Stimulated activated CD4-positive, alpha-beta T cell treated with anti-CD3 and anti-CD28 coated beads, Interleukin-1b, Interleukin-23, amount 100 ng/mL, for 1 hour (primary cell): ENCODE data around the gene RNPEPL1.

Source experiments
- DNase-seq, 2 donors: peaks; one replicate each; pipeline ENCODE4 v3.0.0-alpha.2; 2020; ENCODE audit warnings: low read depth in 2 of 2

The RNPEPL1 gene

GRCh38 chr2:240626531-240627300 is 58.4 kb downstream of the RNPEPL1 start:
- DNase-seq, result no peak

GRCh38 chr2:240627736-240628506 is 59.6 kb downstream of the RNPEPL1 start:
- DNase-seq, result no peak

- no peak for DNase-seq
Measured at GRCh38 chr2:240628507-240628807, 60.2 kb downstream of the RNPEPL1 start.

- DNase-seq, result no peak
Measured at GRCh38 chr2:240628808-240629618, 60.7 kb downstream of the RNPEPL1 start.

- DNase-seq, result no peak
Measured at GRCh38 chr2:240629619-240629967, 61.3 kb downstream of the RNPEPL1 start.

- no peak for DNase-seq
Measured at GRCh38 chr2:240629968-240630770, 61.9 kb downstream of the RNPEPL1 start.
